Middle frontal gyrus (tissue), 1 donor: ENCODE measurements around the gene LDLRAD4.
A peak's percentile ranks its signal among the peaks of the same experiment; 100 is the strongest.
"Not testable (repeated sequence)": the region's sequence is repeated elsewhere in the genome, so short reads cannot be mapped to it uniquely, and the experiment has no call there.

Experiments
- DNase-seq: peaks from one replicate; pipeline ENCODE4 v3.0.0-alpha.2; 2015; ENCODE audit warnings: low spot score; ENCODE audit errors: extremely low spot score

The LDLRAD4 gene

DNA sequence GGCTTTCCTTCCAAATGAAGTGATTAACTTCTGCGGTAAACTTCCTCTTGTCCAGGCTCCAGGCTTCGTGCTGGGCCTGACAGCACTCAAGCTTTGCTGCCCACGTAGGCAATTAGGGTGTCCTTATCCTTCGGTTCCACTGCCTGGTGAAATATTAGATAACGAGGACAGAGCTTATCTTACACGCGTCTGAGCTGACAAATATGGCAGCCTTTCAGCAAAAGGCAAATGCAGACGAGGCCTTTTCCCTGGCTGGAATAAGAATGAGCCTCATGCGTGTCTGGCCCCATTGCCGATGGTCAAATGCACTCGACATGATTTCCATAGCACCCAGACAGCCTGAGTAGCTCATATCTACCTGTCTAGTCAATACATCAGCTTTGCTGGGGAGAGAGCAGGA, 366.3 kb downstream of the LDLRAD4 start:
- no peak for DNase-seq

DNA sequence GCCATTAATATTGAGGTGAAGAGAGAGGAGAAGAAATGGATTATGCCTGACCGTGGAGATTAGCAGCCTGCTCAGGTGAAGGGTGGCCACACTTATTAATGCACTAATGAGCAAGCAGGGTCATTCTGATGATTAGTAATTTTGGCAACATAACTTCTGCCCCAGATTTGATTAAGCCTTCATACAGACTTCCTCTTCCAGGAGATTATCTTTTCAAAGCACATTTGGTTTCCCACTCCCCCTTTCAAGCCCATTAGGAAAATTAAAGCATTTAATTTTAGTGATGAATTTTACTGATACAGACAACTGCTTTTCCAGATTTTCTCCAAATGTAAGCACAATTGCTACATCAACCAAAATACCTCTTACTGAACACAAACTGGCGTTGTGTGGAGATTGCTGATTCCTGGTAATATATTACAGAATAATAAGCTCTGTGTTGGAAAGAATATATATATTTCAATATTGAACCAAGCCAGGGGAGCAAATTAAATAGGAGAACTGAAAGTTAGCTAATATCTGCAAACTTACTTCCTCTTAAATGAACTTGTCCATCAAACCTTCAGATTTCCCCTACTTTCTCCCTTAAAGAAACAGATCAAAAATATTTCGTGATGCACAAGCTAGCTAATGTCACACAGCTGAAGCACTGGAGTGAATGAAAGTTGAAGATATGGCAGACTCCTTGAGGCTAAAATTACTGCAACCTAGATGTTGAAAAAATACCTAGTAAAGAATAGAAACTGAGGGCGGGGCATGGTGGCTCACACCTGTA, 367.0 kb downstream of the LDLRAD4 start:
- DNase-seq, result no peak

DNA sequence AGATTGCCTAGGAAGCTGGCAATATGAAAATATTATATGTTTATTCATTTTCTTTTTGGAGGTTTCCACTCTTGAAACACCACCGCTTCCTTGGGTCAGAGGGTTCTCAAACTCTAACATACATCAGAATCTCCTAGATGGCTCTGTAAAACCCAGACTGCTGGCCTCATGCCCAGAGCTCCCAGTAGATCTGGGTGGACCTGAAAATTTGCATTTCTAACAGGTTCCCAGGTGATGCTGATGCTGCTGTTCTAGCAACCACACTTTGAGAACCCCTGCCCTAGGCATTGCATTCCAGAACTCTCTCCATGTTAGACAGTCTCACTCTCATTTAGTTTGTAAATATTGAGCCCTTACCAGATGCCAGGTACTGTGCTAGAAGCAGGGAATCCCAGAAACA, 368.4 kb downstream of the LDLRAD4 start:
- DNase-seq, result no peak

DNA sequence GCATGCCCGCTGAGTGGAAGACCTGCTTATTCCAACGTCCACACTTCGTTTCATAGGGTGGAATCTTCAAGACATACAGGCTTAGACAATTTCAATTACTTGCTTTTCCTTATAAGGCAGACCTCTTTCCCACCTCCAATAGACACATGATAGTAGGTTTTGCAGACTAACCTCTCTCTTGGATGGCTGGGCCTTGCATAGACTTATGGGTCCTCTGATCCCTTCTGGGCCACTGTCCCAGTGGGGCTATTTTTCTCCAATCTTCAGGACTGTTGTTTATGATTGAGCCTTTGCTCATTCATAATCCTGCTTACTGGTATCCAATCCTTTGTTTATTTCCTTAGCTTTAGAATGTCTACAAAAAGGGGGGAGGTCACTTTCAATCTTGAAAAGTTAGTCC, 368.9 kb downstream of the LDLRAD4 start:
- DNase-seq, result no peak

DNA sequence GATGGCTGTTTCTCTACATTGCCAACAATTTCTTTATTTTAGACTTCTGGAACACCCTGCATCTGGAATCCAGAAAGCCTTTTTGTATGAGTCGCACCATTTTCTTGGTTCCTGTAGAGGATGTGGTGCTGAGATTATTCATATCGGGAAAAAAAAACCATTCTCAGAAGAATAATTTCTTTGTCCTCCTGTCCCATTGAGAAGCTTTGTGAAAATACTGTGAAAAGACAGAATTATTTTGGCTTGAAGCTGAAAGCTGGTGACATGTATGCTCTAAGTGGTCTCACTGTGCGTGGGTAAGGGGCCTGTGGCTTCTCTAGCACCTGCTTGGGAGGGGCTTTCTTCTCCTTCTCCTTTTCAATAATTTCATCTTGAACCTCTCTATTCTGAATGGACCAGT, 369.4 kb downstream of the LDLRAD4 start:
- DNase-seq, result no peak

DNA sequence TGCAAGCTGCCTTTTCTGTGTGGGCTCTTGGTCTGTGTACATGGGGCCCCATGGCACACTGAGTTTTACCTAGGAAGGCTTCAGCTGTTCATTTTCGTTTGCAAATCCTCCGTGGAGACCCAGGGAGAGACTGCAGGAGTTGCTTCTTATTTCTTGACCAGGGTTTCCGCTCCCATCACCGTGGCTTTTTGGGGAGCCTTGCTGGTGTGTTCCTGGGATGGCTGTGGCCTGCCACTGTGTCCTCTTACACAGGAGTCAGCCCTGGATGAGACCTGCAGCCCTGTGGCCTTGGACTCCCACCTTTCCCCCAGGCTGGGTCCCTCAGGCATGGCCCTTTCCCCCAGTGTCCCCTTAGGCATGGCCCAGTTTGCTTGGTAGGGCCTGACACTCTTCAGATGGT, 370.8 kb downstream of the LDLRAD4 start:
- DNase-seq, result no peak

DNA sequence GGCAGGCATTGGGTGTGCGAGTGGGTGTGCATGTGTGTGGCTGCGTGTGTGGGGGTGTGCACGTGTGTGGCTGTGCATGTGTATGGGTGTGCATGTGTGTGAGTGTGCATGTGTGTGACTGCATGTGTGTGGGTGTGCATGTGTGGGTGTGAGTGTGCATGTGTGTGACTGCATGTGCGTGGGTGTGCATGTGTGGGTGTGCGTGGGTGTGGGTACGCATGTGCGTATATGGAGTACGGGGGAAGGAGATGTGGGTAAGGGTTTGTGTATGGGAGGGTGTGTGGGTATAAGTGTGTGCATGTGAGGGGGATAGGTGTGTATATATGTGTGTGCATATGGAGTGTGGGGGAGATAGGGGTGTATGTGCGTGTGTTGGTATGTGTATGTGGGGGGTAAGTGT, 371.4 kb downstream of the LDLRAD4 start:
- DNase-seq, result no peak

DNA sequence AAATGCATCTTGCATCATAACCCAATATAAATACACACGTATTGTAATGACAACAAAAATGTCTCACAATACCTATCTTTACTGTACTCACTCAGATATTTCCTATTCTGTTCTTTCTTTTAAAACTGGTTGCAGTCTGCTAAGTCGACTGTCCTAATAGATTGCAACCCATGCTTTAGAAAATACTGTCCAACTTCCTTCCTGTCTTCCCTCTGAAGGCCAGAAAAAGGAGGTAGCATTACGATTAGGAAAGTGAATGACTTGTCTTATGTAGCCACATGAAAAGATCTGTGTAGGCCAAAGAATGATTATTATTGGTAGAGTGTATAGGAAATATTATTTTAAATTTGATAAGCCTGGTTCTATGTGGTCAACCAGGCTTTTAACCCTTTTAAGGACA, 373.7 kb downstream of the LDLRAD4 start:
- DNase-seq, result no peak

DNA sequence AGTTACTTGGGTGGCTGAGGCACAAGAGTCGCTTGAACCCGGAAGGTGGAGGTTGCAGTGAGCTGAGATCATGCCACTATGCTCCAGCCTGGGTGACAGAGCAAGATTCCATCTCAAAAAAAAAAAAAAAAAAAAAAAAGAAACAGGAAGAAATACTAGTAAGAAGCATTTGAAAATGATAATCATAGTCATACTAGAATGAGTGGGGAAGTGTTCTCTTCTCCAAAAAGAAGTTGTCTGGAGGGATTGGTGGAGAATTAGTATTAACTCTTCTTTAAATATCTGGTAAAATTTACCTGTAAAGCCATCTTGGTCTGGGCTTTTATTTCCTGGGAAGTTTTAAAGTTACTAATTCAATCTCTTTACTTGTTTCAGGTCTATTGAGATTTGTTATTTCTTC, 376.0 kb downstream of the LDLRAD4 start:
- DNase-seq, result no peak

DNA sequence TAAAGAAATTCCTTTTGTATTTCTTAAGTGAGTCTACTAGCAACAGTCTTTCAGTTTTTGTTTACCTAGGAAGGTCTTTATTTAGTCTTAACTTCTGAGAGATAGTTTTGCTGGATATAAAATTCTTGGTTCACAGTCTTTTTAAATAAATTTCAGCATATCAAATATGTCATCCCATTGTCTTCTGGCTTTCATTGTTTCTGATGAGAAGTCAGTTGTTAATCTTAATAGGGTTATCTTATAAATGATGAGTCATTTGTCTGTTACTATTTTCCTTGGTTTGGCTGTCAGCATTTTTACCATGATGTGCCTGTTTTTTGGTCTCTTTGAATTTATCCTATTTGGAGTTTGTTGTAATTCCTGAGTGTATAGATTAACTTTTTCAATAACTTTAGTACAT, 378.5 kb downstream of the LDLRAD4 start:
- DNase-seq, result no peak

DNA sequence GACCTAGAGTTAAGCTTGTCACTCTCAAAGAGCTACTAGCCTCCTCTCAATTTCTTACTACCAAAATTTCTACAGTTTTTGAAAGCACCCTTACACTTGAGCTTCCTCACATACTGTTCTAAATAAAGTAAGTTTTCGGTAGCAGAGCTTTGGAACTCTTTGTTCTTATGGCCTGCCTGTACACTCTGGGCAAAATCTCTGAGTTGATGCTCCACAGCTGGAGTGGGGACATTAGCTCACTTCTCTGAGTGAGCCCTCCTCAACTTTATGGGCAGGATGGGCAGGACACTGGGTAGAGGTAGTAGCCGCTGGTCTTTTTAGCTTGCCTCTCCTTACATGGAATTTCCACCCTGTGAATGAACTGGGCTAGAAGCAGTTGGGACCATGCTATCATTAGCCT, 380.0 kb downstream of the LDLRAD4 start:
- no peak for DNase-seq

DNA sequence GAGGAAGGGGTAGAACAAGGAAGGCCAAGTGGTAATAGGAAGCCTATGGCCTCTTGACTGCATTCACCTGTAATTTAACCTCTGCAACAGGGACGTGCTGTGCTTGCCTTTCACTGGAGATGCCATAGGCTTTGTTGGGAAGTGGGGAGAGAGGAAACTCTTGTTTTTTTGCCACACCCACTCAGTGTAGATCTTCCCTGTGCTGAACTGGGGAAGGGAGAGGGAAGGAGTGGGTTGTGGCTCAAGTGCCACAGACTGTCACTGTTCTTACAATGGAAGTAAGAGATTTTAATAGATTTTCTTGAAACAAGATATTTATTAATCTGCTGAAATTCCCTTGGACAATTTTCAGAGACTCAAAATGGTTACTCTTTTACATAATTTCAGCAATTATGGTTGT, 380.5 kb downstream of the LDLRAD4 start:
- DNase-seq, result no peak

DNA sequence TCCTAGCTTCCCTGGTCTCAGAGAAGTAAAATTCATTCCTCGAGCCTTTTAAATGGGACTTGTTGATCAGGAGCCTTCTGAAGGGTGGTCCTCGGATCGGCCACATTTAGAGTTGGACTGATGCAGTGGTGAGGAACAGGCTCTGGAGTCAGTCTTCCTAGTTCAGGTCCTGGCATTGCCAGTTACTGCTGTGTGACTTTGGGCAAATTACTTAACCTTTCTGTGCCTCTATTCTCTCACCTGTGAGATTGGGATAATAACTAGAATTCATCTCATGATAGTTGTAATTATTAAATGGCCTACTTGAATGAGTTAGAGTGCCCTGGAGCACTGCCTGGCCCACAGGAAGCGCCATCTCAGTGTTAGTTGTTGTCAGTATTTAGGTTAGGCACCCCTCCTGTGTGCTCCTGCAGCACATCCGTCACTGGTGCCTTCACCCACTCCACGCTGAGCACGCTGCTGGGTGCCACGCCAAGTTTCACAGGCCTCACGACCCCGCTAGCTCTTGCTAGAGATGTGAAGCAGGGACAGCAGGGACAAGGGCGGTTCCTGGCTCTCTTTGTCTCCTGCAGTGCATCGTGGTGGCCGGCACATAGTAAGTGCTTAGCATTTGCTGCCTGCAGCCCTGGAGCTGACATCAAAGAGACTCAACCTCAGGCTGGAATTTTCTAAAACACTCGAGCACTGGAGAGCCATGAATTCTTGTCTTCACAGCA, 384.9 kb downstream of the LDLRAD4 start:
- no peak for DNase-seq

DNA sequence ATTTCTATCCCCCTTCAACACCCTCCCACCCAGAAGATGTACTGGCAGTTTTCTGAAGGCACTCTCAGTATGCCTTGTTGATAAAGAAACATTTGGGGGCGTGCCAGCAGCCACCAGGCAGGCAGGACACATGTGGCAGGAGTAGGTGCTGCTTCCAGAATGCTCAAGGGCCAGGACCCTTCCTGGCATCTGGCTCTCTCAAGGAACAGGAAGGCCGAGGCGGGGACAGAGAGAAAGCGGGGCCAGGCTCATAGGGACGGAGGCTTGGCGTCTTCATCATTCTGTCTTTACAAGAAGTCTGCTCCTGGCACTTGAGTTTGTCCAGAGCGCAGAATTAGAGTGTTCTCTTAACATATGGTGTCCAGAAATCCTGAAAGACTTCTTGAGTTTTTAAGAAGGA, 386.2 kb downstream of the LDLRAD4 start:
- DNase-seq, result no peak

DNA sequence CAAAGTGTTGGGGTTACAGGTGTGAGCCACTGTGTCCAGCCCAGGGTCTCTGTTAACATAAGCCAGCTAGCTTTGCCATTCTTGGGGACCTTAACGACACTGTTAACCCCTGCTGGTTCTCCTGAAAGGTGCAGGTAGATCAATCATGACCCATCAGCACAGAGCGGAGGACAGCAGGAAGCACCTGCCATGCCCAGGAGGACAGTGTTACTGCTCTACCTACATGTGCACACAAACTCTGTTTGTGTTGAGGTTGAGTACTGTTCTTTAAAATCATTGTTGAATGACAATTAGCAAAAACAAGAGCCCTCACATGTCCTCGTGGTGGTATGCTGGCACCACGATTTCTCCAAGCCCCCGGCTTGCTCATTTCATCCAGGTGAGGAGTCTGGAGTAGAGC, 386.9 kb downstream of the LDLRAD4 start:
- DNase-seq, result no peak

DNA sequence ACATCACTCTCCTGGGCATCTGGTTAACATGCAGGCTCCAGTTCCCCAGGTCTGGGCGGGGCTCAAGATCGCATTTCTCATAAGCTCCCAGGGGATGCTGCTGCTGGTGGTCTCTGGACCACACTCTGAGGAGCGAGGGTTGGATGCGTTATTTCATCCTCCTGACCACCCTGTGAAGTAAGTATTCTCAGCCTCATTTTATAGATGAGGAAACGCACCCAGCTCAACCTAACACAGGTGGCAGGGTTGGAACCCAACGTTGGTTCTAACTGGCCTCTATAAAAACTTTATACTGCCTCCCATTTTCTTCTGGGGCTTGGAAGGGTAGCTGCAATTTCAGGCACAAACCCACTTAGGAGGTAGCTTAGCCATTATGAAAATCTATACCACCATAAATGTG, 387.3 kb downstream of the LDLRAD4 start:
- DNase-seq, result no peak

DNA sequence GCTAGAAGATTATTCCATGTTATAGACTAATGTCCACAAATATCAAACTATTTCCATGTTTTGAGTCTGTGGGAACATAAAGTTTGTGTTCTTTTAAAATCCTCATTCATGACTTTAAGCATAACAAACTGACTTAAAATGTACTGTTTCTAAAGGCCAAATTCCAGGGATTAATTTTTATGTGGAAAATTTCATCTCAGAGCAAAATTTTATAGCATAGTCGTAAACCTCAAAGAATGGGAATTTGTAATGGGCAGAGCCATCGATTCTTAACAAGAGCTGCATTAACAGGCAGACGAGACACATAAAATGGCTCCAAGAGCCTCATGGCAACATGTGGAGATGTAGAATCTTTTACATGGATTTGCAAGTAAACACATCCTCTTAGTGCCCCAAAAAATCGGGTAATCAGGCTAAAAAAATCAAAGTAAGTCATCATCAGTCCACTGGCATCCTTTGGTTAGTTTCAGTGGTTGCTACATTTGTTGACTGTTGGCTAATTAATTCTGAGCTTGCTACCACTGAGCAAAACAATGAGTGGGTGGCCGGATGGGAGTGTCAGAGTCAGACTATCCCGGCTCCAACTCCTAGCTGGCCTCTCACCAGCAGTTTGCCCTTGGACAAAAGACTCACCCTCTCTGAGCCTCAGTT, 388.2 kb downstream of the LDLRAD4 start:
- no peak for DNase-seq

DNA sequence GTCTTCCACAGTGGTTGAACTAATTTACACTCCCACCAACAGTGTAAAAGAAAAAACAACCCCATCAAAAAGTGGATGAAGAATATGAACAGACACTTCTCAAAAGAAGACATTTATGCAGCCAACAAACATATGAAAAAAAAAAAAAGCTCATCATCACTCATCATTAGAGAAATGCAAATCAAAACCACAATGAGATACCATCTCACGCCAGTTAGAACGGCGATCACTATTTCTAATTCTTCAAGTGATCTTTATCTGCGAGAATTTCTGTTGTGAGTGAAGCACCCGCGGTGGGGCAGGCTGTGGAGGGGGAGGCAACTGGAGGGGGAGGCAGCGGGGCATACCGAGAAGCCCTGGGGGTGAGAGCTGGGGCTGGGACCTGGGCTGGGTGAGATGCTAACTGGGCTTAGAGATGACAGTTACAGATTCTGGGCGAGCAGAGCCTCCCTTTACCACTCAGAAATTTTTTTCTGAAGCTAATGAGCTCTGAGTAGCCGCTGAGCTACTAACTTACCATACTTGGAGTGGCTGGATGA, 389.5 kb downstream of the LDLRAD4 start:
- DNase-seq, result not testable (repeated sequence)

DNA sequence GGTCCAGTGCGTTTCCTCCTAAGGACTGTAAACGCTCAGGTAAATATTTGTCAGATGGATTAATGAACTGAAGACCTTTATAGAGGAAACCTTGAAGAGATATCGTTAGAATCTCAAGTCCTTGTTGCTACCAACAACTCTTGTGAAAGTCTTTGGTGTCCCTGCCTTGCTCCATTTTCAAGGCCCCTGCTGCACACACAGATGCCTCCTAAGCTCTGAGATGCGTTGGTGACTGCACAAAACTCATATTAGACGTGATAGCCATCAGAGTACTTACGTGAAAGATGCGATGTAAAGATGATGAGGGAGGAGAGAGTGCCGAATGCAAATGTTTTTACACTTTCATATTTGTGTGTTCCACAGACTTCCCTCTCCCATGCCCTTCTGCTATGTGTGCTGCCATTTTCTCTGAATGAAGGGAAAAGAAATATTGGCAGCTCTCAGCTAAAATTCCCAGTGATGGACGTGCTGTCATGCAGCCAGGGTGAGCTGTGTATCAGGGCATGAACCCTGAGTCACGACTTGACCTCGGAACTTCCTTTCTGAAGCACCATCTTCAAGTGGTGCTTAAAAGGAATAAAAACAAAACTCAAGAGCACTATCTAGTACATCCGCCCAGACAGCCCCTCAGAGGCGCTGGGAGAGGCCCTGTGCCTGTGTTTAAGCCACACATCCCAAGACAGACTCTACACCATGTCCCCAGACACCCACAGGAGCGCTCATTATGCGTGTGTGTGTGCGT, 390.4 kb downstream of the LDLRAD4 start:
- no peak for DNase-seq

DNA sequence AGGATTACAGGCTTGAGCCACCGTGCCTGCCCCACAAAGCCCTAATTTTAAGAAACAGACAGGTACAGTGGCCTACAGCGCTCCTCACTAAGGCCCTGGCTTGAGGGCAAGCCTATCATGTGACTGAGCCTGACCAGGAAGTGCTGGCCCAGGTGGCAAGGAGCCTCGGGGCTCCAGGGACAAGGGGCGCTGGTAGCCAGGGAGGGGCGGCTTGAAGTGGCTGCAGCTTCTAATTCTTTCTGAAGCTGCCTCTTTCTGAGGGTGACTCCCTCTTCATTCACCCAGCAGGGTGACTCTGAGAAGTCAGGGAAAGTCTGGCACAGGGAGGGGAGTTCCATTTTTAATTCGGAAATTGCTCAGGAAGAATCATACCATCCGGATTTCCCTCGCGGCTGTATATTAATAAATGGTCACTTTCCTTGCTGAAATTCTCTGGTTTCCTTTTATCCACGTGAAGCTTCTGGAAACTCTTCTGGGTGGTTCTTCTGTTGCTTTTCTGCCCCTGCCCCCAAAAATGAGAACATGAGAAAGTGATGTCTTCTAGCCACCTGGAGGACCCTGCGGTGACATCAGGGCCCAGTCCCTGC, 392.1 kb downstream of the LDLRAD4 start:
- DNase-seq, result no peak

DNA sequence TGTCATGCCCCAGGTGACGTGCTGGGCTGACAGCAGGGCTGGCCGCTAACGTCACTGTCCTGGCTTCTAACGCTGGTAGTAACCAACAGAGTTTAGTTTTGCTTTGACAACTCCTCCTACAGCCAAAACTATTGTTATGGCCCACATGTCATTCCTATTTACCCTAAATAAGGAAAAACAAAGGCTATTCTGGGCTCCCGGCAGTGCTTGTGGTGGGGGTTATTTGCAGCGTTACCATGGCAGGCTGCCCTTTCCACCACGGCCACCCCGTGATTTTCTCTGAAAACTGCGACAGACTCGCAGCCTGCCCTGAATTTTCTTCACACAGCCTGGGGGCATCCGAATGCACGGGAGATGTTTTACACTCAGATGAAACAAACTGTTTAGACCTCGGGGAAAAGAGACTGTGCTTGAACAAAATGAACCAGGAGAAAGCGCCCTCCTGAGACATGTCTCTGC, 392.6 kb downstream of the LDLRAD4 start:
- peak; percentile 66 for DNase-seq
